Measurements from ENCODE around the gene PCBP2.

GRCh38 chr12:53465679-53466078, 13.8 kb downstream of the PCBP2 start:
- TF ChIP-seq CTCF (conservative IDR thresholded peaks at IDR 0.05) (no peak), ZFX (IDR thresholded peaks at IDR 0.05) (no peak)
